ENCODE measurements around the gene NFIC. TPM values are rescaled to one million over a fixed set of nuclear protein-coding genes. Genes with fewer than 3 reads are reported as not detected.

NFIC gene
- total and polyA plus RNA-seq, 10 of the 15 experiments (the other 5 are each of a cell fraction or from before 2014, with no cell fraction given): 0.71 to 53.5 (median 10.2) TPM

DNA sequence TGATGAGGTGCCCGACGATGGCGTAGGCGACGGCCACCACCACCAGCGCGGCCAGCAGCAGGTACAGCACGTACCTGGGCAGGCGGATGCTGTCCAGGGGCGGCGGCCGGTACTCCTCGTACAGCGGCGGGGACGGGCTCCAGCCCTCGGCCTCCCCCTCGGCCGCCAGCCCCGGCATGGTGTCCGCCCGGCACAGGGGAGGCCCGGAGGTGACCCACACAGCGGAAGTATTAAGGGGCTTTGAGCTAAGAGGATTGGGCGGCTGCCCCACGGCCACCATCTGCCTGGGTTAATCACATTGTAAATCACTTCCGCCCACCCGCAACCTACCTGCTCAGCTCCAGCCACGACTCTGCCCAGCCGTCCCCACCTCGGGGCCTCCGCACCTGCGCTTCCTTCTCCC is 116.8 kb downstream of the NFIC start, which contains the start of gene SMIM44:
Gene SMIM44 (minus strand): TSS at position 216 of the 403 bp plus-strand sequence. CDS start 38 bp downstream, at position 178.
- no peak within 1 kb of the TSS for H2AFZ ChIP-seq (ENCODE audit: control insufficient read depth, low read depth, low read length)
- H3K9me3 ChIP-seq (replicated peaks; ENCODE audit: control insufficient read depth, insufficient read depth, low read length): no peaks in the 10 kb centered on the region
- no TSS peak for BruUV-seq (replicated peaks)
- CTCF ChIA-PET: interaction anchor here (1.1 to 3.4 kb wide), 5 partner anchors 156 to 180 kb away, joined by 3 to 38 read pairs (median 4); no protein-coding TSS in a partner anchor
- WGBS (ENCODE audit: insufficient coverage, insufficient replicate concordance, low lambda C conversion rate, missing lambda C conversion rate): 72% methylated on average over 33 of the region's 33 CpGs
- no peaks in the 10 kb centered on the region for H3K36me3 ChIP-seq (ENCODE audit: control insufficient read depth in 2 of 2, insufficient read depth in 2 of 2, low read length in 1 of 2)
- H3K4me1 ChIP-seq (ENCODE audit: control insufficient read depth, insufficient read depth, low read length): no peaks in the 10 kb centered on the region
- intact Hi-C loops (cut with micrococcal nuclease; ENCODE audit: unreplicated experiment) (no loop called here), in situ Hi-C loops (cut with MboI) (no loop called here)
- POLR2A ChIA-PET: interaction anchor here (1.2 kb wide), 1 partner anchor 184 kb away, joined by 3 read pairs; no protein-coding TSS in a partner anchor
- H3K27me3 ChIP-seq (replicated peaks in 1 of 2; ENCODE audit: control insufficient read depth in 2 of 2, insufficient read depth in 2 of 2, low read length in 1 of 2): peaks cover 0 to 2% of the 10 kb centered on the region in 2 experiments; a peak in 3 of 4 replicates
- SMC1A ChIA-PET (ENCODE audit: uncharacterized antibody, unreplicated experiment): no interaction called here
- DNase-seq (ENCODE audit: low read depth, low spot score): no peak
- RAD21 ChIA-PET (ENCODE audit: unreplicated experiment): interaction anchor here (1.3 kb wide), 1 partner anchor 17 kb away, joined by 3 read pairs; the partner anchor contains the start of gene DOHH
- no peak within 1 kb of the TSS for H3K4me2 ChIP-seq (ENCODE audit: control insufficient read depth, insufficient read depth)
- H3K27ac ChIP-seq (ENCODE audit: control insufficient read depth, insufficient read depth): no peak within 1 kb of the TSS
- no peak for FAIRE-seq
- ATAC-seq: no peak
- H3K9ac ChIP-seq (ENCODE audit: control insufficient read depth, insufficient read depth, low read length): no peak within 1 kb of the TSS
- no peak within 1 kb of the TSS for H3K4me3 ChIP-seq
- no peaks in the 10 kb centered on the region for H4K20me1 ChIP-seq (ENCODE audit: control insufficient read depth, insufficient read depth)
- no peak for TF ChIP-seq CREM (IDR thresholded peaks at IDR 0.05; ENCODE audit: low read depth)
- TF ChIP-seq ZSCAN29 (IDR thresholded peaks at IDR 0.05): no peak
- no peak for TF ChIP-seq STAT3 (IDR thresholded peaks at IDR 0.05; ENCODE audit: low read depth, low read length)
- TF ChIP-seq KDM1A (IDR thresholded peaks at IDR 0.05; ENCODE audit: borderline replicate concordance): no peak
- TF ChIP-seq ATF7 (IDR thresholded peaks at IDR 0.05; ENCODE audit: low read depth): no peak
- no peak for TF ChIP-seq ZNF622 (IDR thresholded peaks at IDR 0.05)
- TF ChIP-seq, protein P1, sequence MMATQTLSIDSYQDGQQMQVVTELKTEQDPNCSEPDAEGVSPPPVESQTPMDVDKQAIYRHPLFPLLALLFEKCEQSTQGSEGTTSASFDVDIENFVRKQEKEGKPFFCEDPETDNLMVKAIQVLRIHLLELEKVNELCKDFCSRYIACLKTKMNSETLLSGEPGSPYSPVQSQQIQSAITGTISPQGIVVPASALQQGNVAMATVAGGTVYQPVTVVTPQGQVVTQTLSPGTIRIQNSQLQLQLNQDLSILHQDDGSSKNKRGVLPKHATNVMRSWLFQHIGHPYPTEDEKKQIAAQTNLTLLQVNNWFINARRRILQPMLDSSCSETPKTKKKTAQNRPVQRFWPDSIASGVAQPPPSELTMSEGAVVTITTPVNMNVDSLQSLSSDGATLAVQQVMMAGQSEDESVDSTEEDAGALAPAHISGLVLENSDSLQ (IDR thresholded peaks at IDR 0.05): no peak
- no peak for TF ChIP-seq NFXL1 (IDR thresholded peaks at IDR 0.05; ENCODE audit: borderline replicate concordance)
- no peak for TF ChIP-seq IRF4 (IDR thresholded peaks at IDR 0.05; ENCODE audit: low read depth, low read length)
- no peak for TF ChIP-seq MYB (IDR thresholded peaks at IDR 0.05; ENCODE audit: borderline replicate concordance, low read depth, low read length)
- no peak for TF ChIP-seq SPI1 (IDR thresholded peaks at IDR 0.05; ENCODE audit: borderline replicate concordance, insufficient read depth, low read depth, low read length)
- TF ChIP-seq MTA3 (IDR thresholded peaks at IDR 0.05; ENCODE audit: borderline replicate concordance, low read length): no peak
- no peak for TF ChIP-seq SMAD5 (IDR thresholded peaks at IDR 0.05; ENCODE audit: low read depth)
- TF ChIP-seq POLR2A (IDR thresholded peaks at IDR 0.05; ENCODE audit: low read depth, low read length): no peak
- TF ChIP-seq, protein P2, sequence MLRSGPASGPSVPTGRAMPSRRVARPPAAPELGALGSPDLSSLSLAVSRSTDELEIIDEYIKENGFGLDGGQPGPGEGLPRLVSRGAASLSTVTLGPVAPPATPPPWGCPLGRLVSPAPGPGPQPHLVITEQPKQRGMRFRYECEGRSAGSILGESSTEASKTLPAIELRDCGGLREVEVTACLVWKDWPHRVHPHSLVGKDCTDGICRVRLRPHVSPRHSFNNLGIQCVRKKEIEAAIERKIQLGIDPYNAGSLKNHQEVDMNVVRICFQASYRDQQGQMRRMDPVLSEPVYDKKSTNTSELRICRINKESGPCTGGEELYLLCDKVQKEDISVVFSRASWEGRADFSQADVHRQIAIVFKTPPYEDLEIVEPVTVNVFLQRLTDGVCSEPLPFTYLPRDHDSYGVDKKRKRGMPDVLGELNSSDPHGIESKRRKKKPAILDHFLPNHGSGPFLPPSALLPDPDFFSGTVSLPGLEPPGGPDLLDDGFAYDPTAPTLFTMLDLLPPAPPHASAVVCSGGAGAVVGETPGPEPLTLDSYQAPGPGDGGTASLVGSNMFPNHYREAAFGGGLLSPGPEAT (IDR thresholded peaks at IDR 0.05; ENCODE audit: low read depth): no peak
- TF ChIP-seq KLF5 (IDR thresholded peaks at IDR 0.05; ENCODE audit: partially characterized antibody): no peak
- TF ChIP-seq POU2F2 (IDR thresholded peaks at IDR 0.05; ENCODE audit: borderline replicate concordance, low read depth, low read length): no peak
- TF ChIP-seq PML (IDR thresholded peaks at IDR 0.05; ENCODE audit: low read length): no peak
- no peaks in the 10 kb centered on the region for H3K79me2 ChIP-seq (ENCODE audit: control insufficient read depth, insufficient read depth, low read length)
